ENCODE measurements around the gene ANKS1B.

GRCh38 chr12:99372257-99372920 is 612.3 kb downstream of the ANKS1B start:
- TF ChIP-seq MAFK (IDR thresholded peaks at IDR 0.05; ENCODE audit: low read depth, low read length) (no peak), CTCF (conservative IDR thresholded peaks at IDR 0.05; ENCODE audit: low read depth, low read length) (no peak)

Data from IMR-90 (cell line).